K562 (cell line): Measurements from ENCODE around the gene FRMD4B. TPM values are rescaled to one million over a fixed set of nuclear protein-coding genes. Genes with fewer than 3 reads are reported as not detected.

Source experiments
- ATAC-seq: fragments of 200-7000 bp; cut with Tn5 transposase; 3 replicates; pipeline ENCODE4 v1.9.1; 2020; ENCODE audit warnings: moderate library complexity
- BruUV-seq: library from RNA; stranded (reverse); fragments of 400-500 nt; replicated peaks from 2 replicates; lab custom pipeline; 2021; lab: Mats Ljungman, UMichigan
- CTCF ChIA-PET: fragments of 300-600 bp; formaldehyde crosslinking; extraction: SDS; loops from one replicate; lab custom pipeline; 2021; ENCODE audit warnings: low intra/inter-chr PET ratio; lab: Yijun Ruan, JAX
- POLR2A ChIA-PET: fragments of 300-600, 350-650 bp; sonication (Branson Sonifier 250); formaldehyde crosslinking; extraction: SDS; loops from one replicate; lab custom pipeline; 2021; ENCODE audit warnings: antibody characterized with exemption, inconsistent platforms; lab: Yijun Ruan, JAX
- DNase-seq, 4 experiments: peaks; one replicate each; pipeline versions ENCODE4 v3.0.0 to v3.0.0-alpha.2; 2011 to 2018; ENCODE audit warnings: low spot score in 3 of 4, mixed read lengths in 3 of 4; ENCODE audit errors: extremely low read depth in 1 of 4
- FAIRE-seq: peaks from 2 replicates; lab custom pipeline; 2011; peaks lifted over from hg19 to GRCh38; lab: Jason Lieb, UNC
- H2AFZ ChIP-seq: 2 replicates; pipeline ENCODE4 v1.6.0; 2011; ENCODE audit warnings: low read depth, low read length, control low read depth, inconsistent platforms
- H3K27ac ChIP-seq: fragments of 200-600 bp; 3 replicates; pipeline ENCODE4 v1.8.0; 2011; ENCODE audit warnings: low read depth, mild to moderate bottlenecking, control low read depth, inconsistent platforms, low read length, moderate library complexity, mixed read lengths; ENCODE audit errors: extremely low read depth
- H3K27me3 ChIP-seq, 2 experiments: fragments of 300-600 bp in 1 of 2; 2 replicates in 1 of 2; 3 replicates in 1 of 2; pipeline versions ENCODE4 v1.6.0 to v1.8.0; 2011; ENCODE audit warnings: inconsistent platforms in 2 of 2, low read length in 2 of 2, mild to moderate bottlenecking in 1 of 2, mixed read lengths in 1 of 2, moderate library complexity in 1 of 2; ENCODE audit not compliant: control insufficient read depth in 2 of 2, insufficient read depth in 2 of 2
- H3K36me3 ChIP-seq: fragments of 300-600 bp; 3 replicates; pipeline ENCODE4 v1.8.0; 2011; ENCODE audit warnings: mild to moderate bottlenecking, low read length, inconsistent platforms; ENCODE audit not compliant: control insufficient read depth, insufficient read depth
- H3K4me1 ChIP-seq, 2 experiments: fragments of 200-600 bp in 1 of 2; replicated peaks in 1 of 2; 2 replicates in 1 of 2; 3 replicates in 1 of 2; pipeline versions ENCODE4 v1.5.1 to v1.8.0; 2011; ENCODE audit warnings: inconsistent platforms in 2 of 2, low read length in 2 of 2, mild to moderate bottlenecking in 1 of 2, mixed read lengths in 1 of 2, moderate library complexity in 1 of 2; ENCODE audit not compliant: control insufficient read depth in 2 of 2, insufficient read depth in 2 of 2
- H3K4me2 ChIP-seq: 2 replicates; pipeline ENCODE4 v1.6.1; 2011; ENCODE audit warnings: low read length, control low read depth, inconsistent platforms, mixed read lengths; ENCODE audit not compliant: insufficient read depth
- H3K4me3 ChIP-seq: fragments of 200-600 bp; sonication (generic), shearing (Covaris generic); 2 replicates; pipeline ENCODE4 v1.5.1; 2016; ENCODE audit warnings: control low read depth, inconsistent platforms
- H3K79me2 ChIP-seq: fragments of 200-600 bp; 3 replicates; pipeline ENCODE4 v1.8.0; 2011; ENCODE audit warnings: low read length, inconsistent platforms; ENCODE audit not compliant: control insufficient read depth, insufficient read depth
- H3K9ac ChIP-seq, 2 experiments: 2 replicates each; pipeline versions ENCODE4 v1.6.0 to v1.6.1; 2011; ENCODE audit warnings: low read depth in 2 of 2, low read length in 2 of 2, control low read depth in 1 of 2, inconsistent platforms in 1 of 2, mild to moderate bottlenecking in 1 of 2, mixed read lengths in 1 of 2; ENCODE audit not compliant: insufficient read depth in 1 of 2
- H3K9me1 ChIP-seq: one replicate; pipeline ENCODE4 v1.6.0; 2011; ENCODE audit warnings: inconsistent platforms, mild to moderate bottlenecking, low read length, moderate library complexity; ENCODE audit not compliant: control insufficient read depth, insufficient read depth
- H3K9me3 ChIP-seq: replicated peaks from 2 replicates; pipeline ENCODE4 v1.5.1; 2011; ENCODE audit warnings: low read depth, low read length, inconsistent platforms; ENCODE audit not compliant: control insufficient read depth, insufficient read depth
- H4K20me1 ChIP-seq: replicated peaks from 2 replicates; pipeline ENCODE4 v1.6.1; 2011; ENCODE audit warnings: low read length, inconsistent platforms, mixed read lengths; ENCODE audit not compliant: control insufficient read depth, insufficient read depth
- BRCA1 ChIP-seq, 2 experiments: fragments of 450-650 bp in 1 of 2; sonication (generic) in 1 of 2; formaldehyde crosslinking in 1 of 2; IDR thresholded peaks; 2 replicates each; pipeline versions ENCODE4 v1.5.0 to v1.6.1; 2017 to 2020; ENCODE audit warnings: mild to moderate bottlenecking in 1 of 2, missing genetic modification reagents in 1 of 2
- CHD2 ChIP-seq: IDR thresholded peaks from 2 replicates; pipeline ENCODE4 v1.6.1; 2011; ENCODE audit warnings: low read depth, low read length
- EP300 ChIP-seq: IDR thresholded peaks from 2 replicates; pipeline ENCODE4 v1.6.1; 2012; ENCODE audit warnings: low read length, improper control_type of control experiment
- FOXA1 ChIP-seq: fragments of 450-650 bp; IDR thresholded peaks from 2 replicates; pipeline ENCODE4 v1.6.1; 2016; ENCODE audit warnings: mild to moderate bottlenecking, borderline replicate concordance
- HIVEP1 ChIP-seq: fragments of 250-450 bp; sonication (Bioruptor Pico); IDR thresholded peaks from 2 replicates; pipeline ENCODE4 v1.4.0; 2020; ENCODE audit warnings: mild to moderate bottlenecking
- HSF4 ChIP-seq: fragments of 250-450 bp; sonication (Bioruptor Pico); IDR thresholded peaks from 2 replicates; pipeline ENCODE4 v2.1.2; 2022; ENCODE audit warnings: mild to moderate bottlenecking, moderate library complexity, borderline replicate concordance
- KDM4B ChIP-seq, 2 experiments: fragments of 450-650 bp in 1 of 2; sonication (generic) in 1 of 2; IDR thresholded peaks; 2 replicates each; pipeline ENCODE4 v1.6.1; 2016 to 2017; ENCODE audit warnings: borderline replicate concordance in 2 of 2, antibody characterized with exemption in 1 of 2, low read depth in 1 of 2, mild to moderate bottlenecking in 1 of 2
- MCM7 ChIP-seq, 2 experiments: fragments of 450-650 bp; IDR thresholded peaks; 2 replicates each; pipeline ENCODE4 v1.6.1; 2016 to 2018
- NFE2L1 ChIP-seq: fragments of 450-650 bp; IDR thresholded peaks from 2 replicates; pipeline ENCODE4 v1.6.1; 2016; ENCODE audit warnings: missing genetic modification characterization, low read depth, mild to moderate bottlenecking, missing compliant biosample characterization, moderate library complexity, borderline replicate concordance
- PHB2 ChIP-seq: fragments of 450-650 bp; IDR thresholded peaks from 2 replicates; pipeline ENCODE4 v1.6.1; 2017; ENCODE audit warnings: low read depth
- PHF21A ChIP-seq: fragments of 450-650 bp; IDR thresholded peaks from 2 replicates; pipeline ENCODE4 v1.6.1; 2017; ENCODE audit warnings: low read depth, borderline replicate concordance
- PRPF4 ChIP-seq: fragments of 200-400 bp; formaldehyde crosslinking; IDR thresholded peaks from one replicate; pipeline ENCODE4 v1.6.1; 2017; ENCODE audit warnings: low read length, low read depth, mild to moderate bottlenecking; ENCODE audit not compliant: insufficient read depth, poor library complexity, severe bottlenecking
- PTBP1 ChIP-seq: fragments of 200-400 bp; formaldehyde crosslinking; IDR thresholded peaks from 2 replicates; pipeline ENCODE4 v1.6.1; 2017; ENCODE audit warnings: low read depth, low read length
- PYGO2 ChIP-seq: fragments of 450-650 bp; IDR thresholded peaks from 2 replicates; pipeline ENCODE4 v1.6.1; 2016; ENCODE audit warnings: mild to moderate bottlenecking, missing genetic modification characterization, moderate library complexity, missing compliant biosample characterization
- THRAP3 ChIP-seq: fragments of 450-650 bp; IDR thresholded peaks from 2 replicates; pipeline ENCODE4 v1.6.1; 2016; ENCODE audit warnings: mild to moderate bottlenecking, inconsistent platforms, borderline replicate concordance
- TRIM25 ChIP-seq: fragments of 450-650 bp; IDR thresholded peaks from 2 replicates; pipeline ENCODE4 v1.7.0; 2016; ENCODE audit warnings: borderline replicate concordance
- ZBTB33 ChIP-seq: sonication (generic); formaldehyde crosslinking; IDR thresholded peaks from 2 replicates; pipeline ENCODE4 v1.8.1; 2023; ENCODE audit warnings: mild to moderate bottlenecking, missing genetic modification reagents
- ZNF197 ChIP-seq: fragments of 200-800 bp; sonication (Bioruptor generic); IDR thresholded peaks from 2 replicates; pipeline ENCODE4 v1.6.1; 2016; ENCODE audit warnings: low read depth, missing genetic modification characterization, missing compliant biosample characterization
- ZNF436 ChIP-seq: fragments of 250-450, 450-650 bp; sonication (Bioruptor Pico); formaldehyde crosslinking; IDR thresholded peaks from 2 replicates; pipeline ENCODE4 v1.7.0; 2020; ENCODE audit warnings: mild to moderate bottlenecking
- ZNF445 ChIP-seq: fragments of 250-450 bp; sonication (Bioruptor Pico); IDR thresholded peaks from 2 replicates; pipeline ENCODE4 v1.4.0; 2020; ENCODE audit warnings: low read depth, mild to moderate bottlenecking, moderate library complexity
- ZSCAN29 ChIP-seq: fragments of 450-650 bp; IDR thresholded peaks from 2 replicates; pipeline ENCODE4 v1.6.1; 2017
- WGBS: fragments of 100-300 bp; shearing (Covaris generic); methylation state at CpG from one replicate; pipeline ENCODE4 v1.1.6; 2016; ENCODE audit warnings: low coverage, mixed read lengths; ENCODE audit not compliant: insufficient coverage; ENCODE audit errors: missing lambda C conversion rate; 5-methylcytosine and 5-hydroxymethylcytosine counted together
- in situ Hi-C: fragments of 300-500 bp; cut with MboI; formaldehyde crosslinking; loops from 4 replicates; pipeline ENCODE4 v1.15.0; 2018; ENCODE audit warnings: inconsistent platforms, mixed read lengths
- intact Hi-C: fragments of 100-400 bp; cut with micrococcal nuclease; formaldehyde crosslinking; loops from 2 replicates; pipeline ENCODE4 v1.14.2; 2022
- polyA plus RNA-seq, 8 experiments: library from polyadenylated mRNA; depleted of rRNA in 4 of 8; stranded (reverse) in 5 of 8; unstranded in 3 of 8; fragments of >200 nt; fragmentation: Nextera tagmentation in 2 of 8; fragmentation: Illumina TruSeq in 1 of 8; extraction: Ambion mirVana in 2 of 8; extraction: Trizol in 1 of 8; gene quantifications; 2 replicates each; pipeline versions ENCODE4 v1.2.1 to v1.2.3, GENCODE V29; 2011 to 2014; ENCODE audit warnings: inconsistent platforms in 1 of 8, missing spikeins in 1 of 8
- total RNA-seq, 7 experiments: library from RNA; depleted of rRNA in 6 of 7; stranded (reverse); fragments of >200 nt in 6 of 7; fragmentation: Illumina TruSeq in 2 of 7; extraction: Trizol in 2 of 7; gene quantifications; 2 replicates each; pipeline versions ENCODE4 v1.2.1 to v1.2.3, GENCODE V29; 2011 to 2021; ENCODE audit warnings: low replicate concordance in 1 of 7

The FRMD4B gene
- total and polyA plus RNA-seq, 9 of the 15 experiments (the other 6 are each of a cell fraction or from before 2014, with no cell fraction given): 0.03 to 0.09 (median 0.04) TPM; not detected in 3

- TF ChIP-seq PHF21A (no peak), TRIM25 (no peak), ZNF436 (no peak), PYGO2 (tag) (no peak), HSF4 (CRISPR knock-in tag) (no peak)
Observed at GRCh38 chr3:69292185-69292584, 93.7 kb downstream of the FRMD4B start (continued).

GRCh38 chr3:69290430-69290829, 95.5 kb downstream of the FRMD4B start:
- Histone ChIP-seq H3K9me3 (no peaks in the 10 kb centered on the region), H3K4me2 (no peak overlapping the region), H2AFZ (no peak overlapping the region), H4K20me1 (no peaks in the 10 kb centered on the region), H3K27ac (no peak overlapping the region), H3K9ac (no peak overlapping the region), H3K36me3 (no peaks in the 10 kb centered on the region), H3K9me1 (no peaks in the 10 kb centered on the region), H3K4me3 (no peak overlapping the region), H3K79me2 (no peaks in the 10 kb centered on the region), H3K4me1 (no peaks in the 10 kb centered on the region), H3K27me3 (peaks cover 7% of the 10 kb centered on the region in 2 experiments; a peak in 2 of 5 replicates)
- DNase-seq: no peak
- POLR2A ChIA-PET: no interaction called here
- in situ Hi-C loops: no loop called here
- WGBS: 0% methylated on average over 3 of the region's 3 CpGs
- intact Hi-C loops: no loop called here
- BruUV-seq: no TSS peak
- CTCF ChIA-PET: no interaction called here
- no peak for FAIRE-seq
- no peak for ATAC-seq
- TF ChIP-seq BRCA1 (IDR thresholded peaks at IDR 0.05): no peak
- no peak for TF ChIP-seq BRCA1 (CRISPR knock-in tag; IDR thresholded peaks at IDR 0.05)
- TF ChIP-seq KDM4B (IDR thresholded peaks at IDR 0.05; ENCODE audit: borderline replicate concordance in 2 of 2, low read depth in 1 of 2): no peak
- no peak for TF ChIP-seq FOXA1
- no peak for TF ChIP-seq MCM7 (IDR thresholded peaks at IDR 0.05)
- no peak for TF ChIP-seq ZNF445 (CRISPR knock-in tag)
- TF ChIP-seq CHD2: no peak
- no peak for TF ChIP-seq PTBP1
- no peak for TF ChIP-seq ZSCAN29
- no peak for TF ChIP-seq THRAP3
- no peak for TF ChIP-seq PRPF4
- TF ChIP-seq ZNF197 (CRISPR knock-in tag): no peak
- no peak for TF ChIP-seq EP300
- no peak for TF ChIP-seq PHB2
- no peak for TF ChIP-seq ZBTB33
- no peak for TF ChIP-seq NFE2L1 (tag)
- TF ChIP-seq HIVEP1 (CRISPR knock-in tag): no peak
